Amygdala (tissue), 56 donors: Measurements from ENCODE around the gene NRXN3.

Experiments
- DNase-seq, 56 donors: peaks; one replicate each; lab custom pipeline; 2025; lab: John Stamatoyannopoulos, UW

Gene NRXN3

GRCh38 chr14:78611796-78612571, 441.8 kb downstream of the NRXN3 start:
- DNase-seq: no peak

GRCh38 chr14:78612666-78613065, 442.5 kb downstream of the NRXN3 start:
- peak in 2 of 56 donors; percentile 3 to 15 for DNase-seq

GRCh38 chr14:78614593-78614992, 444.4 kb downstream of the NRXN3 start:
- no peak for DNase-seq

GRCh38 chr14:78617735-78618134, 447.6 kb downstream of the NRXN3 start:
- DNase-seq: no peak

GRCh38 chr14:78618368-78618767, 448.2 kb downstream of the NRXN3 start:
- DNase-seq: no peak

- DNase-seq: no peak
These were observed 456.9 kb downstream of the NRXN3 start for GRCh38 chr14:78627114-78627513.

GRCh38 chr14:78631551-78631950, 461.4 kb downstream of the NRXN3 start:
- no peak for DNase-seq

- DNase-seq: peak in 12 of 56 donors; percentile 1 to 30 (median 10)
These were observed 463.6 kb downstream of the NRXN3 start for GRCh38 chr14:78633752-78634151.

GRCh38 chr14:78637489-78637888, 467.3 kb downstream of the NRXN3 start:
- DNase-seq: no peak

GRCh38 chr14:78637908-78638475, 467.8 kb downstream of the NRXN3 start:
- no peak for DNase-seq

GRCh38 chr14:78638926-78639325, 468.8 kb downstream of the NRXN3 start:
- no peak for DNase-seq

- DNase-seq: no peak
These were observed 474.8 kb downstream of the NRXN3 start for GRCh38 chr14:78644824-78645559.

GRCh38 chr14:78652727-78653126, 482.6 kb downstream of the NRXN3 start:
- no peak for DNase-seq

GRCh38 chr14:78653173-78653572, 483.0 kb downstream of the NRXN3 start:
- DNase-seq: no peak

GRCh38 chr14:78657451-78657850, 487.3 kb downstream of the NRXN3 start:
- DNase-seq: no peak

- no peak for DNase-seq
These were observed 494.7 kb downstream of the NRXN3 start for GRCh38 chr14:78664841-78665240.

- no peak for DNase-seq
These were observed 496.3 kb downstream of the NRXN3 start for GRCh38 chr14:78666336-78667056.

GRCh38 chr14:78667141-78667540, 497.0 kb downstream of the NRXN3 start:
- no peak for DNase-seq

GRCh38 chr14:78673845-78674244, 503.7 kb downstream of the NRXN3 start:
- DNase-seq: no peak

GRCh38 chr14:78674820-78675219, 504.6 kb downstream of the NRXN3 start:
- peak in 5 of 56 donors; percentile 1 to 12 (median 4) for DNase-seq

GRCh38 chr14:78683206-78683605, 513.0 kb downstream of the NRXN3 start:
- no peak for DNase-seq
